G401 (cell line): ENCODE data around the gene PDGFRA. TPM values are rescaled to one million over a fixed set of nuclear protein-coding genes. Genes with fewer than 3 reads are reported as not detected.
"Not testable (repeated sequence)": the region's sequence is repeated elsewhere in the genome, so short reads cannot be mapped to it uniquely, and the experiment has no call there.

Experiments
- DNase-seq: peaks from one replicate; pipeline ENCODE4 v3.0.0-alpha.2; 2015; ENCODE audit warnings: low spot score
- in situ Hi-C: cut with HindIII; loops from 2 replicates; pipeline ENCODE4 v1.10.0; 2016; ENCODE audit warnings: low sequenced_read_pairs, mixed read lengths
- total RNA-seq: library from RNA; depleted of rRNA; stranded (reverse); fragments of >200 nt; shearing (Covaris generic); gene quantifications from 2 replicates; pipeline ENCODE4 v1.2.3, GENCODE V29; 2014

PDGFRA gene
- total RNA-seq, 1 experiment from 2014 or later = 3.4 TPM

- DNase-seq, in situ Hi-C loops: not testable (repeated sequence)
These were observed 23.2 kb downstream of the PDGFRA start for GRCh38 chr4:54252312-54252711.

DNA sequence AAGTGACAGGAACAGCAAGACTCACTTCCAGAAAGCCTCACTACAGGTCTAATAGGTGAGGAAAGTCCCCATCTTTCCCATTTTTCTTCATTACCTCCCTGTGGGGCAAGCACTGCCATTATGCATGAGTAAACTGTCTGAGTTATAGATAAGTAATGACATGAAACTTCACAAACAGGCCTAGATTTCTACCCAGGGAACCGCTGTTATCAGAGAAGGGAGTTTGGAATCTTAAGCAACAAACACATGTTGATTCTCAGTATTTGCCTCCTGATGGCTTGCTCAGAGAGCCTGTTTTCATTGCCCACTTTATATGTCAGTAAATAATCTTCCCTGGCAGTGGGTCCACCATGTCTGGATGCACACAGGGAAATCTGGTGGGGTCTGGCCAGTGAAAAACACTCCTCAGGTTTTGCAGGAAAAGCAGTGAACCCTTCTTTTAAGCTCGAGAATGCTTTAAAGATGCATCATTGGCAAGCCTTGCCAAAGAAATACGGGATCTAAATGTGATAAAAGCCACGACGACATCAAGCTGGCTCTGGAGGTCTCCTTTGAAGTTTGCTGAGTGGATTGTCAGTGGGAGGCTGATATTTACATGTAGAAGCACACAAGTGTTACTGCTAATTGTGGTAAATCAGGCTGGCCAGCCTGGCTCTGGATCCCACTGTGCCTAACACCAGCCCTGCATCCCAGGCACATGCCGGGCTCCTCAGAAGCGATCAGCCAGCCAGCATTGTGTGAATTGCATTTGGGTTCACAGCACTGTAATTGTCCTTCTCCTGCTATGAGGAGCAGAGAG lies 25.2 kb downstream of the PDGFRA start:
- no peak for DNase-seq
- in situ Hi-C loops = no loop called here

- in situ Hi-C loops = no loop called here
- DNase-seq = no peak
These were observed 25.8 kb downstream of the PDGFRA start for GRCh38 chr4:54254915-54255246.

- in situ Hi-C loops = no loop called here
- no peak for DNase-seq
These were observed 26.8 kb downstream of the PDGFRA start for GRCh38 chr4:54255881-54256280.

- DNase-seq = no peak
- in situ Hi-C loops = no loop called here
These were observed 27.7 kb downstream of the PDGFRA start for GRCh38 chr4:54256491-54257486.

DNA sequence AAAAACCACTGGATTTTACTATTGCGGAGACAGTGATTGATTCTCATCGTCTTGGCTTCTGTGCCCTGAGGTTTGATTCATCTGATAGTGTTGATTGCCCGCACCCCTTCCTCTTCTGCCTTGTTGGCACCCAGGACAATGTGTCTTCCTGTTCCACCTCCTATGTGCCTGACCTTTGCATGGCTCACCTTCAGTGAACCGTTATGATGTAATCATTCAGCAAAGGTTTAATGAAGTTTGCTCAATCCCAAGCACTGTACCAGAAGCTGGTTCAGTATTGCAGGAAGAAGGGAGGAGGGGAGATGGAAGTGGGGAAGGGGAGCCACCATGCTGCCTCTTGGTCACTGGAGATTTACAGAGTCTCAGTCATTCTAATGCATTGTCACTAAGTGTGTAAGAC lies 36.3 kb downstream of the PDGFRA start:
- no peak for DNase-seq
- in situ Hi-C loops = no loop called here

- in situ Hi-C loops = no loop called here
- no peak for DNase-seq
These were observed 39.1 kb downstream of the PDGFRA start for GRCh38 chr4:54268151-54268550.

DNA sequence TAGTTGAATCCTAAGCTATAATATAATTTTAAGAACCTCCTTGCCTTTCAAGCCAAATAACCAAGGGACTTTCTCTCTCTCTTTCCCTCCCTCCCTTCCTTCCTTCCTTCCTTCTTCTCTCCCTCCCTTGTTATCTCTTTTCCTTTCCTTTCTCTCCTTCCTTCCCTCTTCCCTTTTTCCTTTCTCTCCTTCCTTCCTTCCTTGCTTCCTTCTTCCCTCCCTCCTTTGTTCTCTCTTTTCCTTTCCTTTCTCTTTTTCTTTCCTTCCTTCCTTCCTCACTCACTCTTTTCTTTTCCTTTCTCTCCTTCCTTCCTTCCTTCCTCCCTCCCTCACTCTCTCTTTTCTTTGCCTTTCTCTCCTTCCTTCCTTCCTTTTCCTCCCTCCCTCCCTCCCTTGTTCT lies 42.4 kb downstream of the PDGFRA start:
- in situ Hi-C loops = no loop called here

DNA sequence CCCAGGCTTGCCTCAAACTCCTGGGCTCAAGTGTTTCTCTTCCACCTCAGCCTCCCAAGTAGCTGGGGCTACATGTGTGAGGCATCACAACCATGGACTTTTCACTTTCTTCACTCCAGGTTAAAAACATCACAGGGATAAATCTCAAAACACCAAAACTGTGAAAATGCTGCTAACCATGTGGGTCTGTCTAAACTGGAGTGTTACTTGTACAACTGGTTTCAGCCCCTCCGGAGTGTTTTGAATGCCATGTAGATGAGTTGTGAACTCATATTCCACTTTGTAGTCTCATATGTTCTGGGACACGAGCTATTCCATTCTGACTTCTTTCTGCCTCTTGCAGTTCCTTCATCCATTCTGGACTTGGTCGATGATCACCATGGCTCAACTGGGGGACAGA lies 43.0 kb downstream of the PDGFRA start:
- DNase-seq = no peak
- in situ Hi-C loops = no loop called here

More for the DNA sequence above, 42.4 kb downstream of the PDGFRA start:
- DNase-seq = no peak

- DNase-seq = no peak
- in situ Hi-C loops = no loop called here
These were observed 45.2 kb downstream of the PDGFRA start for GRCh38 chr4:54274264-54274663.

DNA sequence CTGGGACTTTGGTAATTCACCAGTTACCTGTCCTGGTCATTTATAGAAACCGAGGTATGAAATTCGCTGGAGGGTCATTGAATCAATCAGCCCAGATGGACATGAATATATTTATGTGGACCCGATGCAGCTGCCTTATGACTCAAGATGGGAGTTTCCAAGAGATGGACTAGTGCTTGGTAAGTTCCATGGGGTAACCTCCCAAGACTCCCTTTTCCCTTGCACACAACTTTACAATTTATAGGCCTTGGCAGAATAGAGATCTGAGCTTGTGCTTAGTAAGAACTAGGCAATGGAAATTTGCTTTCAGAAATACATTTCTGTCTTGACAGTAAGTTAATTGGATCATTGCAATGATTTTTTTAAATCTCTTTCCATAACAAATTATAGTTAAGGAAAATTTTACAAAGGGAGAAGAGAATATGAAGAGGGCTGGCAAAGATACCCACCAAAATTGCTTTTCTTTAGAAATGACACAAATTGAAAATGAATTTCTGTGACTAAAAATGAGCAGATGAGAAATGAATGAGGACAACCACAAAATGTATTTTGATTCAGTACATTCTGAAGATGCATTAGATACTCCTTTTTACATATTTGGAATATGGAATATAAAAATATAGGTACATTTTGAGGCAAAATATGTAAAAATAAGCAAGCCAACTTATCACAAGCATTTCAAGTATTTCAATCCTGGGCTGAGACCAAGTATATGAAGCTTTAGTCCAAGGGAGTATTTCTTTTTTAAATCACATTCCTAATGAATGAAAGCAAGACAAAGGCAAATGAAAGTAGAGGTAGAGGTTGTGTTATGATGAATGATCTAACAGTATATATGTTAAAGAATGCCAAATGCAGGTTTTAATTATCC lies 45.9 kb downstream of the PDGFRA start:
- DNase-seq = no peak
- in situ Hi-C loops = no loop called here

DNA sequence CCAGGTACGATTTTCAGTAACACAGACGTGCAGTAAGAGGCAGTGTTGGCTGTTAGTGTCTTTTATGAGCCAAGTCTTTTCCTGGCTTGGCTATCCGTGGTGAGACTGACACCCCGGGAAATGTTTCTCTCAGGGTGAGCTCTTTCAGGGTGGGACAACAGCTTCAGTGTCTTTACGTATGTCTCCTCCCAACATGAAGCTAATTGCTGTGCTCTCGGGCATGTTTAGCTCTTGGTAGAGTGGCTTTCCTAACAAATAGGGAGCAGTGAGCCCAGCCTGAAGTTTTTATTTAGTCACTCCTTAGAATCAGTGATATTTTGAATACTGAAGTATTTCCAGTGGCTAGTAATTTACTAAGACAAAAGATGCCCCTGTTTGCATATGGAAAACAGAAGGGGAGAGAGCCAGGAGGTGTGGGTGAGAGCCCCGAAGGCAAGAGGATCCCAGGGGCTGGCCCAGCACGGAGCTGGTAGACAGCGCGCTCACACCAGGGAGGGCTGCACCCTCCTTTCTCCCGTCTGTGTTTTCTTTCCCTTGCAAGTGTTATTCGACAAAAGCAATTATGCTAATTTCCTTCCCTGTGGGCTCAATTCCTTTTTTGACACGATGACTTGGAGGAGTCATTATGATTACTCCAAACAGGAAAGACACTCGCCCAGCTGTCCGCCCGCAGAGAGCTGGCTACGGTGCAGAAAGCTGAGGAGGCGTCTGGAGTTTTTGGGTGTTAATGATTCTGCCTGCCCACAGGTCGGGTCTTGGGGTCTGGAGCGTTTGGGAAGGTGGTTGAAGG lies 47.7 kb downstream of the PDGFRA start:
- in situ Hi-C loops = no loop called here
- DNase-seq = no peak

DNA sequence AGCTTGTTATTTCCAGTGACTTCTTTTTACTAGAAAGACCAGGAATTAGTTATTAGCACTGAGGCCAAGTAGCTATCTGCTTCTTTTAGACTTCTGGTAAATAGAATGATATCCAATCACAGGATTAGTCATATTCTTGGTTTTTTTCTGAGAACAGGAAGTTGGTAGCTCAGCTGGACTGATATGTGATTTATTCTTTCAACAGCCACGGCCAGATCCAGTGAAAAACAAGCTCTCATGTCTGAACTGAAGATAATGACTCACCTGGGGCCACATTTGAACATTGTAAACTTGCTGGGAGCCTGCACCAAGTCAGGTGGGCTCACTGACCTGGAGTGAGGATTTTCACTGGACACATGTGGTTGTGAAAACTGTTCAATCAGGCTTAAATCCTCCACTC lies 48.6 kb downstream of the PDGFRA start:
- in situ Hi-C loops = no loop called here

DNA sequence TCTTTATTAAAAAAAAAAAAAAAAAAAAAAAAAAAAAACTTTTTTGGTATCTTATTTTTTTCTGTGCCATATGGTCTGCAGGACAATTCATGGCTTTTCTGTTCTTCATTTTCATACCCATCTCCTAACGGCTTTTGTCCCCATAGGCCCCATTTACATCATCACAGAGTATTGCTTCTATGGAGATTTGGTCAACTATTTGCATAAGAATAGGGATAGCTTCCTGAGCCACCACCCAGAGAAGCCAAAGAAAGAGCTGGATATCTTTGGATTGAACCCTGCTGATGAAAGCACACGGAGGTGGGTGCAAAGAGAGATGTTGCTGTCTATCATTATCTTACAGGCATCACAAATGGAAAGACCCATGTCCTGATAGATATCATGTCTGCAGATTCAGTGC lies 49.1 kb downstream of the PDGFRA start:
- no peak for DNase-seq
- in situ Hi-C loops = no loop called here

More for the DNA sequence above, 48.6 kb downstream of the PDGFRA start:
- DNase-seq = no peak

DNA sequence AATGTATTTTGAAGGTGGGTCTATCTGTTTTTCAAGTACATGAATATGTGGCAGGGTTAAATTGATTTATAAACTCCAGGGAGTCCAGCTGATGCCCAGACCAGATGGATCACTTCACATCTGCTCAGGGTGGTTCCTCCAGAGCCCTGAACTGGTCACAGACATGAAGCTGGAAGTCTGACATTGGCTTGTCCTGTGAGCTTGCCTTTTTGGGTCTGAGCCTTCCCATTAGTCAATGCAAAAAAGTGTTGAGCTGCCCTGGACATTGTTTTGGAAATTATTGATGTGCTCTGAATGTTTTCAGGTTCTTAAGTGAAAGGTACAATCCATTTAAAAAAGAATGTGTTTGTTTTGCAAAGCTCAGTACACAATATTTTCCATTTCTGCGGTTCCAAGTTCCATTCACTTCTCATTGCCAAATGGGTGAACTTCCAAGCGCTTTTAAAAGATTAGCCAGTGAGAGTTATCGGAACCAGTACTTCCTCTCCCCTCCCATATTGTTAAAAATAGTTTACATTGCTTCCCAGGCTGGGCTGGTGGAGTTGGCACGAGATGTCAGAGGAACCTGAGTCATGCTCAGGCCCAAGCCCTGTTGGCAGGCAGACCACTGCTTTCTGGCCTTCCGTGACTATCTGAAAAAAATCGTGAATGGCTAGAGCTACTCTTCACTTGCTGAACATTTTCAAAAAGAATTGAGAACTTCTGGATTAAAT lies 52.1 kb downstream of the PDGFRA start:
- DNase-seq = no peak
- in situ Hi-C loops = no loop called here

- no peak for DNase-seq
- in situ Hi-C loops = no loop called here
These were observed 53.7 kb downstream of the PDGFRA start for GRCh38 chr4:54282837-54283236.

- in situ Hi-C loops = no loop called here
- no peak for DNase-seq
These were observed 60.2 kb downstream of the PDGFRA start for GRCh38 chr4:54289316-54289715.

GRCh38 chr4:54290980-54291379 lies 61.9 kb downstream of the PDGFRA start:
- no peak for DNase-seq
- in situ Hi-C loops = no loop called here
